ENCODE results near the gene MMP1.

Gene MMP1

GRCh38 chr11:102762361-102762767 lies 35.6 kb downstream of the MMP1 start:
- TF ChIP-seq CTCF (conservative IDR thresholded peaks at IDR 0.05; ENCODE audit: low read length): no peak
- peak; percentile 39 for DNase-seq (ENCODE audit: low read depth)

GRCh38 chr11:102761646-102762238 lies 36.2 kb downstream of the MMP1 start:
- no peak overlapping the region for H3K4me3 ChIP-seq (ENCODE audit: low read length)
- no peak for TF ChIP-seq CTCF (conservative IDR thresholded peaks at IDR 0.05; ENCODE audit: low read length)
- DNase-seq (ENCODE audit: low read depth): peak; percentile 89

More at GRCh38 chr11:102762361-102762767, 35.6 kb downstream of the MMP1 start:
- no peak overlapping the region for H3K4me3 ChIP-seq (ENCODE audit: low read length)

- peak; percentile 97 for DNase-seq (ENCODE audit: low read depth)
- TF ChIP-seq CTCF (conservative IDR thresholded peaks at IDR 0.05; ENCODE audit: low read length): no peak
- H3K4me3 ChIP-seq (ENCODE audit: low read length): no peak overlapping the region
Measured at GRCh38 chr11:102760344-102761035, 37.5 kb downstream of the MMP1 start.

GRCh38 chr11:102757823-102758549 lies 40.0 kb downstream of the MMP1 start:
- no peak overlapping the region for H3K4me3 ChIP-seq (ENCODE audit: low read length)
- TF ChIP-seq CTCF (conservative IDR thresholded peaks at IDR 0.05; ENCODE audit: low read length): no peak
- DNase-seq (ENCODE audit: low read depth): peak; percentile 53

GRCh38 chr11:102753267-102753666 lies 44.7 kb downstream of the MMP1 start:
- no peak for TF ChIP-seq CTCF (conservative IDR thresholded peaks at IDR 0.05; ENCODE audit: low read length)
- DNase-seq (ENCODE audit: low read depth): no peak
- H3K4me3 ChIP-seq (ENCODE audit: low read length): no peak overlapping the region

- no peak overlapping the region for H3K4me3 ChIP-seq (ENCODE audit: low read length)
- no peak for TF ChIP-seq CTCF (conservative IDR thresholded peaks at IDR 0.05; ENCODE audit: low read length)
- no peak for DNase-seq (ENCODE audit: low read depth)
Measured at GRCh38 chr11:102751673-102752072, 46.3 kb downstream of the MMP1 start.
